ENCODE measurements around the gene COA3.

DNA sequence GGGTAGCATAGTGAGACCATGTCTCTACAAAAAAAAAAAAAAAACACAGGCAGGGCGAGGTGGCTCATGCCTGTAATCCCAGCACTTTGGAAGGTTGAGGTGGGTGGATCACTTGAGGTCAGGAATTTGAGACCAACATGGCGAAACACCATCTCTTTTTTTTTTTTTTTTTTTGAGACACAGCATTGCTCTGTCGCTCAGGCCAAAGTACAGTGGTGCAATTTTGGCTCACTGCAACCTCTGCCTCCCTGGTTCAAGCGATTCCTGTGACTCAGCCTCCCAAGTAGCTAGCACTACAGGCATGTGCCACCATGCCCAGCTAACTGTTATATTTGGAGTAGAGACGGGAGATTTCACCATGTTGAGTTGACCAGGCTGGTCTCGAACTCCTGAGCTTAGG is 32.4 kb downstream of the COA3 start:
- TF ChIP-seq, protein P1, sequence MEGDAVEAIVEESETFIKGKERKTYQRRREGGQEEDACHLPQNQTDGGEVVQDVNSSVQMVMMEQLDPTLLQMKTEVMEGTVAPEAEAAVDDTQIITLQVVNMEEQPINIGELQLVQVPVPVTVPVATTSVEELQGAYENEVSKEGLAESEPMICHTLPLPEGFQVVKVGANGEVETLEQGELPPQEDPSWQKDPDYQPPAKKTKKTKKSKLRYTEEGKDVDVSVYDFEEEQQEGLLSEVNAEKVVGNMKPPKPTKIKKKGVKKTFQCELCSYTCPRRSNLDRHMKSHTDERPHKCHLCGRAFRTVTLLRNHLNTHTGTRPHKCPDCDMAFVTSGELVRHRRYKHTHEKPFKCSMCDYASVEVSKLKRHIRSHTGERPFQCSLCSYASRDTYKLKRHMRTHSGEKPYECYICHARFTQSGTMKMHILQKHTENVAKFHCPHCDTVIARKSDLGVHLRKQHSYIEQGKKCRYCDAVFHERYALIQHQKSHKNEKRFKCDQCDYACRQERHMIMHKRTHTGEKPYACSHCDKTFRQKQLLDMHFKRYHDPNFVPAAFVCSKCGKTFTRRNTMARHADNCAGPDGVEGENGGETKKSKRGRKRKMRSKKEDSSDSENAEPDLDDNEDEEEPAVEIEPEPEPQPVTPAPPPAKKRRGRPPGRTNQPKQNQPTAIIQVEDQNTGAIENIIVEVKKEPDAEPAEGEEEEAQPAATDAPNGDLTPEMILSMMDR (IDR thresholded peaks at IDR 0.05) = no peak
- TF ChIP-seq POLR2AphosphoS5 (IDR thresholded peaks at IDR 0.05) (no peak), POLR2A (IDR thresholded peaks at IDR 0.05) (no peak)

Data from suprapubic skin (tissue), 4 donors.